Fibroblast of mammary gland (primary cell): ENCODE measurements around the gene PTCHD4.

Experiments
- DNase-seq: peaks from one replicate; pipeline ENCODE4 v3.0.0-alpha.2; 2010; ENCODE audit warnings: low read depth
- H3K4me3 ChIP-seq: 2 replicates; pipeline ENCODE4 v1.5.1; 2011; ENCODE audit warnings: low read depth, mild to moderate bottlenecking, low read length, moderate library complexity; ENCODE audit not compliant: control insufficient read depth
- TF ChIP-seq, protein P1 (sequence below): conservative IDR thresholded peaks from 2 replicates; pipeline ENCODE4 v1.5.1; 2011; ENCODE audit warnings: low read depth, low read length, inconsistent platforms; ENCODE audit not compliant: control insufficient read depth, insufficient read depth

The PTCHD4 gene

DNA sequence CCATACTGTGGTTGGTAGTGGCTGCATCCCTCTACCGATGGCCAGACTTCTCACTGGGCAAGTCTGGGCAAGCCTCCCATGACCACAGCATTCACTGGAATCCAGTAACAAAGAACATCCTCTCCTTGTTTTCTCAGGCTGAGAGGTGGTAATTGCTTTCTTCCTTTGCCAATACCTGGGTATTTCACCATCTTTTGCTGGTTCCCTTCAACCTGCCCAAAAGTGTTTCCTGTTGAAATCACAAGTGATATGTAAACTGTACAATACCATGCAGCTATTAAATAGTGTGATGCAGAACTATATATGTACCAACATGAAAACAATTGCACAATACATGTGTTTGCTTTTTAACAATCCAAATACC is at the start of gene PTCHD4:
Gene PTCHD4 (minus strand): TSS at position 55 of the 364 bp plus-strand sequence. CDS start 42,240 bp downstream, outside the sequence.
- H3K4me3 ChIP-seq: peak within 1 kb of the TSS; percentile 60
- DNase-seq: peak; percentile 69

DNA sequence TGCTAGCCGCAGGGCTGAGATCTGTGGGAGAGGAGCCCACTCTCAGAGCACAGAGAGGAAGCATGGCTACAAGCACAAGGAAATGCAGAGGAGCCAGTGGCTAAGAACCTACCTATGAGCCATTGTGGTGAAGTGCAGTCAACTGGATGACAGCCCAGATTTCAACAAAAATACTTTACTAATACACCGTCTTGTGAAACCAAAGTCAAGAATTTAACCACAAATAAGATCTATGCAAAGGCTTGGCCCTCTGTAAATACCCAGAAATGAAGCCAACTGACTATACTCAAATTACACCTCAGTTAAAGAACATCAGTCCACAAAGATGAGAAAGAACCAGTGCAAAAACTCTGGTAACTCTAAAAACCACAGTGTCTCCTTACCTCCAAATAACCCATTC is 40.1 kb upstream of the PTCHD4 start:
- TF ChIP-seq, protein P1, sequence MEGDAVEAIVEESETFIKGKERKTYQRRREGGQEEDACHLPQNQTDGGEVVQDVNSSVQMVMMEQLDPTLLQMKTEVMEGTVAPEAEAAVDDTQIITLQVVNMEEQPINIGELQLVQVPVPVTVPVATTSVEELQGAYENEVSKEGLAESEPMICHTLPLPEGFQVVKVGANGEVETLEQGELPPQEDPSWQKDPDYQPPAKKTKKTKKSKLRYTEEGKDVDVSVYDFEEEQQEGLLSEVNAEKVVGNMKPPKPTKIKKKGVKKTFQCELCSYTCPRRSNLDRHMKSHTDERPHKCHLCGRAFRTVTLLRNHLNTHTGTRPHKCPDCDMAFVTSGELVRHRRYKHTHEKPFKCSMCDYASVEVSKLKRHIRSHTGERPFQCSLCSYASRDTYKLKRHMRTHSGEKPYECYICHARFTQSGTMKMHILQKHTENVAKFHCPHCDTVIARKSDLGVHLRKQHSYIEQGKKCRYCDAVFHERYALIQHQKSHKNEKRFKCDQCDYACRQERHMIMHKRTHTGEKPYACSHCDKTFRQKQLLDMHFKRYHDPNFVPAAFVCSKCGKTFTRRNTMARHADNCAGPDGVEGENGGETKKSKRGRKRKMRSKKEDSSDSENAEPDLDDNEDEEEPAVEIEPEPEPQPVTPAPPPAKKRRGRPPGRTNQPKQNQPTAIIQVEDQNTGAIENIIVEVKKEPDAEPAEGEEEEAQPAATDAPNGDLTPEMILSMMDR: no peak
- H3K4me3 ChIP-seq: no peak overlapping the region
- DNase-seq: peak; percentile 93

More for the DNA sequence above, at the start of gene PTCHD4:
- TF ChIP-seq, protein P1: no peak

DNA sequence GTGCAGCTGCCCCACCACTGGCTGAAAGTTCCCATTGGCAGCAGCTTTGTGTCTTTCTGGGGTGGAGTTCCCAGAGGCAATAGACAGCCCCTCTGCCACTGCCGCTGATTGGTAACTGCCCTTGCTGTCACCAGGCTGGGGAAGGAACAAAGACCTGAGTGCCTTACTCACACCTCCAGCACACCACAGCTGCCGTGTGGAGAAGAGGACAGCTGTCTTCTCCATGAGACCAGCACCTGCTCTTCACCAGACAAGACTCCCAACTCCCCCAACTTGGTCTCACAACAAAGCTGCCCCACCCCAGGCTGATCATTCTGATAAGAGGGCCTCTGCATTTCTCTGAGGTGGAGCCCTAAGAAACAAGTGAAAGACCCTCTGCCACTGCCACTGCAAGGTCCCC is 39.7 kb upstream of the PTCHD4 start:
- DNase-seq: no peak
- H3K4me3 ChIP-seq: no peak overlapping the region
- TF ChIP-seq, protein P1: no peak

DNA sequence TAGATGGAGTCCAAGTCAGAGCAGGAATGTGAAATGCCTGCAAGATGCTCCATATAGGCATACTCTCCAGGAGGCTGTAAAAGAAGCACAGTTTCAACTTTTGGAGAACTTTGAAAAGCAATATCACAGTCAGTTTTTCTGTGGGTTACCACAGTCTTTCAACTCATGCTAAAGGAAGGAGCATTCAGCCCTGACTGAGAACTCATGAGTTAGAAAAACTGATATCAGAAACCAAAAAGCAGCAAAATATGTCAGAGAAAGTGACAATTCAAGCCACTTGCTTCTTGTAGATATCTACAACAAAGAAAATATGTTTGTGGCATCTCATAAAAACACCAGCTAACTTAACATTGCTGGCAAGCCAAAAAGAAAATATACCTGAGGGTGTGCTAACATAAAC is 36.1 kb upstream of the PTCHD4 start:
- TF ChIP-seq, protein P1: no peak
- no peak for DNase-seq
- no peak overlapping the region for H3K4me3 ChIP-seq

DNA sequence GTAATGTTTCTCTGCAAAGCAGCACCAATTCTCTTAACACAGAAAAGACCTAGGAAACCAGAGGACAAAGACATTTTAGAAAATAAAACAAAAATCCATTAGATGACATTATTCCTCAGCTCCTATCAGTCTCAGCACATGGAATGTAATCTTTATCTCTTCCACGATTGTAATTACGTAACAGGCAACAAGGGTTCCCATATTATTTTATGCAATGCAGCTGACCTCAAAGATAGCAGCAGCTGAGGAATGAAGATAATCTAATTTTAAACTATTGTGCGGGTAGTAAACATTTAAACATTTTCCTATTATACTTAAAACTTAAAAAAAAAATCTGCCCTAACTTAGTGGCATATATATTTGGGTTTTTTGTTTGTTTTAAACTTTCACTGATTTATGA is 33.0 kb upstream of the PTCHD4 start:
- TF ChIP-seq, protein P1: no peak
- no peak overlapping the region for H3K4me3 ChIP-seq

DNA sequence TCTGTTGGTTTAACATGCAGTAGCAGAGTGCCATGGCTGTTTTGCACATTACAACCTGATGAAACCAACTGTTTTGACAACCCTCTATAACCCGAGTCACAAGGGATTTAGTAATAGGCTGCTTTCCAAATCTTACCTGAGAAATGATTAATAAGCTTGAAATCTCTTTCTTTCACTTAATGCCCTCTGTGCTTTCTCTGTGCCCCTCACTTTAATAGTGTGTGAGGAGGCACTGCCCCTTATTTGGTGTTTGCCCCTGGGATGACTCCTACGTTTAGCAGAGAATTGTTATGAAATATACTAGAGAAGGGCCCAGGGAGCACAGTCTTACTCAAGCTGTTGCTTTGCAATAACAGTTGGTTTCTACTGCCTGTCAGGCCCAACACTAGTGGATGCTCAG is 31.0 kb upstream of the PTCHD4 start:
- DNase-seq: peak; percentile 8
- TF ChIP-seq, protein P1: no peak
- no peak overlapping the region for H3K4me3 ChIP-seq

More for the DNA sequence above, 33.0 kb upstream of the PTCHD4 start:
- DNase-seq: no peak

DNA sequence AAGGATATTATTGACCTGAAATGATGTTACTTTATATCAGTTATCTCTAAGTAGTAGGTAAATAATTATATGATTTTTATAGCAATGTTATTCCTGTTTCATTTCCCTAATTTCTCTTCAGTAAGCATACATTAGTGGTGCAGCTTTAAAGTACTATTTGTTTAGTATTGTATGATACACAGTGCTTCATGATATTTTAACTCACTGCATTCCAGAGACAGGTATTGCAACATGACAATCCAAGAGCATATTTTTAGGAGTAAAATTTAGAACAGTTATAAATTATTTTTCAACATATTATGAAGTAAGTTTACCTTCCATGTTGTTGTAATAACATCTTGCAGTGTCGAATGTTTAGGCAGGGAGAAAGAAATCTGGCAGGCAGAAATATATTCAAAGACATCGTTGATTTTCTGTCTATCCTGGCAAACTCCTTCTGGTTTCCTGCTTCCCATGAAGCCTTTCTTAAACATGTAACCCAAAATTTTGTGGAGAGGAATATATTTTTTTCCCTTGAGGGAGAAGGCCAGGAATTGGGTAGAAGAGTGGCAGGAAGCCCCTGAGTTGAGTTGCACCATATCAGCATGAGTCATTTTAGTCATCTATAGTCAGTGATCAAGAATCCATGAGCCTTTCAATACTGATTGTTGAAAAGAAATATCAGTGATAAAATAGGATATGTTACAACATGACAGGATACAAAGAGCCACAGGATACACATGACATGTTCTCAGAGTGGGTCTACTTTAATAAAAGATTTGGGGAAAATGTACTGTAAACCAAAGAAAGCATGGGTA is 29.0 kb upstream of the PTCHD4 start:
- DNase-seq: peak; percentile 38
- H3K4me3 ChIP-seq: no peak overlapping the region
- TF ChIP-seq, protein P1: no peak
